ENCODE data around the gene TEKT3. TPM values are rescaled to one million over a fixed set of nuclear protein-coding genes. Genes with fewer than 3 reads are reported as not detected.

Gene TEKT3
- polyA plus RNA-seq, 1 of the 3 experiments (the other 2 are of a cell fraction): 0.62 TPM

- Histone ChIP-seq H3K27me3 (ENCODE audit: insufficient read depth) (no peaks in the 10 kb centered on the region), H3K9ac (no peak overlapping the region), H3K9me3 (no peaks in the 10 kb centered on the region), H3K4me3 (ENCODE audit: low read depth in 2 of 2, low read length in 1 of 2) (no peak overlapping the region), H3K27ac (ENCODE audit: low read depth in 2 of 2, low read length in 1 of 2) (no peak overlapping the region), H3K4me2 (no peak overlapping the region), H3K79me2 (ENCODE audit: insufficient read depth) (no peaks in the 10 kb centered on the region), H2AFZ (ENCODE audit: low read depth) (no peak overlapping the region), H3K9me2 (no peaks in the 10 kb centered on the region), H3K4me1 (ENCODE audit: control insufficient read depth in 1 of 2, insufficient read depth in 2 of 2, low read depth in 1 of 2, low read length in 1 of 2) (peaks cover 0 to 2% of the 10 kb centered on the region in 2 experiments; a peak in 1 of 4 replicates), H4K20me1 (ENCODE audit: insufficient read depth) (no peaks in the 10 kb centered on the region), H3K36me3 (replicated peaks in 1 of 2; ENCODE audit: control insufficient read depth in 1 of 2, insufficient read depth in 2 of 2, low read length in 1 of 2) (no peaks in the 10 kb centered on the region), H3F3A (replicated peaks; ENCODE audit: insufficient read depth) (no peaks in the 10 kb centered on the region)
- no peak for DNase-seq
- ChIA-PET CTCF (no interaction called here), POLR2A (no interaction called here)
- WGBS (ENCODE audit: low lambda C conversion rate): 78% methylated on average over 3 of the region's 3 CpGs
- TF ChIP-seq, protein P1, sequence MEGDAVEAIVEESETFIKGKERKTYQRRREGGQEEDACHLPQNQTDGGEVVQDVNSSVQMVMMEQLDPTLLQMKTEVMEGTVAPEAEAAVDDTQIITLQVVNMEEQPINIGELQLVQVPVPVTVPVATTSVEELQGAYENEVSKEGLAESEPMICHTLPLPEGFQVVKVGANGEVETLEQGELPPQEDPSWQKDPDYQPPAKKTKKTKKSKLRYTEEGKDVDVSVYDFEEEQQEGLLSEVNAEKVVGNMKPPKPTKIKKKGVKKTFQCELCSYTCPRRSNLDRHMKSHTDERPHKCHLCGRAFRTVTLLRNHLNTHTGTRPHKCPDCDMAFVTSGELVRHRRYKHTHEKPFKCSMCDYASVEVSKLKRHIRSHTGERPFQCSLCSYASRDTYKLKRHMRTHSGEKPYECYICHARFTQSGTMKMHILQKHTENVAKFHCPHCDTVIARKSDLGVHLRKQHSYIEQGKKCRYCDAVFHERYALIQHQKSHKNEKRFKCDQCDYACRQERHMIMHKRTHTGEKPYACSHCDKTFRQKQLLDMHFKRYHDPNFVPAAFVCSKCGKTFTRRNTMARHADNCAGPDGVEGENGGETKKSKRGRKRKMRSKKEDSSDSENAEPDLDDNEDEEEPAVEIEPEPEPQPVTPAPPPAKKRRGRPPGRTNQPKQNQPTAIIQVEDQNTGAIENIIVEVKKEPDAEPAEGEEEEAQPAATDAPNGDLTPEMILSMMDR (IDR thresholded peaks at IDR 0.05): no peak
- TF ChIP-seq SMC3 (IDR thresholded peaks at IDR 0.05; ENCODE audit: low read depth, low read length) (no peak), TEAD4 (IDR thresholded peaks at IDR 0.05; ENCODE audit: borderline replicate concordance, insufficient read depth) (no peak), CHD2 (IDR thresholded peaks at IDR 0.05; ENCODE audit: low read length, partially characterized antibody) (no peak), NRF1 (IDR thresholded peaks at IDR 0.05; ENCODE audit: low read depth, low read length) (no peak), MXI1 (IDR thresholded peaks at IDR 0.05; ENCODE audit: low read depth, low read length) (no peak), SIN3A (IDR thresholded peaks at IDR 0.05; ENCODE audit: borderline replicate concordance, low read depth, low read length) (no peak), RAD21 (IDR thresholded peaks at IDR 0.05; ENCODE audit: low read length) (no peak), GATA2 (CRISPR knock-in tag; IDR thresholded peaks at IDR 0.05) (no peak), RCOR1 (IDR thresholded peaks at IDR 0.05; ENCODE audit: low read length) (no peak), YY1 (IDR thresholded peaks at IDR 0.05; ENCODE audit: low read depth) (no peak)
- TF ChIP-seq, protein P2, sequence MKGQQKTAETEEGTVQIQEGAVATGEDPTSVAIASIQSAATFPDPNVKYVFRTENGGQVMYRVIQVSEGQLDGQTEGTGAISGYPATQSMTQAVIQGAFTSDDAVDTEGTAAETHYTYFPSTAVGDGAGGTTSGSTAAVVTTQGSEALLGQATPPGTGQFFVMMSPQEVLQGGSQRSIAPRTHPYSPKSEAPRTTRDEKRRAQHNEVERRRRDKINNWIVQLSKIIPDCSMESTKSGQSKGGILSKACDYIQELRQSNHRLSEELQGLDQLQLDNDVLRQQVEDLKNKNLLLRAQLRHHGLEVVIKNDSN (IDR thresholded peaks at IDR 0.05; ENCODE audit: borderline replicate concordance, low read depth): no peak
- TF ChIP-seq, protein P3, sequence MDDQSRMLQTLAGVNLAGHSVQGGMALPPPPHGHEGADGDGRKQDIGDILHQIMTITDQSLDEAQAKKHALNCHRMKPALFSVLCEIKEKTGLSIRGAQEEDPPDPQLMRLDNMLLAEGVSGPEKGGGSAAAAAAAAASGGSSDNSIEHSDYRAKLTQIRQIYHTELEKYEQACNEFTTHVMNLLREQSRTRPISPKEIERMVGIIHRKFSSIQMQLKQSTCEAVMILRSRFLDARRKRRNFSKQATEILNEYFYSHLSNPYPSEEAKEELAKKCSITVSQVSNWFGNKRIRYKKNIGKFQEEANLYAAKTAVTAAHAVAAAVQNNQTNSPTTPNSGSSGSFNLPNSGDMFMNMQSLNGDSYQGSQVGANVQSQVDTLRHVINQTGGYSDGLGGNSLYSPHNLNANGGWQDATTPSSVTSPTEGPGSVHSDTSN (IDR thresholded peaks at IDR 0.05): no peak
- TF ChIP-seq, protein P4, sequence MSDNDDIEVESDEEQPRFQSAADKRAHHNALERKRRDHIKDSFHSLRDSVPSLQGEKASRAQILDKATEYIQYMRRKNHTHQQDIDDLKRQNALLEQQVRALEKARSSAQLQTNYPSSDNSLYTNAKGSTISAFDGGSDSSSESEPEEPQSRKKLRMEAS (IDR thresholded peaks at IDR 0.05; ENCODE audit: low read depth): no peak
Measured at GRCh38 chr17:15281909-15282308, 59.5 kb downstream of the TEKT3 start.

Measured in SK-N-SH (cell line).